Type B pancreatic cell (in vitro differentiated cells): ENCODE results near the gene CCDC57. TPM values are rescaled to one million over a fixed set of nuclear protein-coding genes. Genes with fewer than 3 reads are reported as not detected.

Experiments
- DNase-seq: peaks from one replicate; pipeline ENCODE4 v3.0.0; 2021; ENCODE audit warnings: mixed read lengths; ENCODE audit not compliant: unreplicated experiment; ENCODE audit errors: extremely low spot score
- H3K27ac Mint-ChIP-seq: 2 replicates; pipeline ENCODE4 v1.8.0; 2021; ENCODE audit warnings: mild to moderate bottlenecking, mixed read lengths
- H3K27me3 Mint-ChIP-seq: 2 replicates; pipeline ENCODE4 v1.8.0; 2021; ENCODE audit warnings: mixed read lengths
- H3K36me3 Mint-ChIP-seq: 2 replicates; pipeline ENCODE4 v1.8.0; 2021; ENCODE audit warnings: mixed read lengths
- H3K4me1 Mint-ChIP-seq: one replicate; pipeline ENCODE4 v1.8.0; 2021; ENCODE audit warnings: mixed read lengths; ENCODE audit not compliant: unreplicated experiment
- H3K4me3 Mint-ChIP-seq: 2 replicates; pipeline ENCODE4 v1.8.0; 2021; ENCODE audit warnings: mild to moderate bottlenecking, mixed read lengths
- H3K9me3 Mint-ChIP-seq: 2 replicates; pipeline ENCODE4 v1.8.0; 2021; ENCODE audit warnings: mixed read lengths
- total RNA-seq: library from RNA; stranded (reverse); gene quantifications from 2 replicates; pipeline ENCODE4 v1.2.1, GENCODE V29; 2021; ENCODE audit warnings: low replicate concordance
- TF ChIP-seq, protein P1 (sequence below): fragments of 200-600 bp; sonication (generic); conservative IDR thresholded peaks from 2 replicates; pipeline ENCODE4 v1.5.0; 2021; ENCODE audit warnings: antibody characterized with exemption, mild to moderate bottlenecking

Gene CCDC57
- total RNA-seq, 1 donor from 2014 or later: 58.7 TPM

DNA sequence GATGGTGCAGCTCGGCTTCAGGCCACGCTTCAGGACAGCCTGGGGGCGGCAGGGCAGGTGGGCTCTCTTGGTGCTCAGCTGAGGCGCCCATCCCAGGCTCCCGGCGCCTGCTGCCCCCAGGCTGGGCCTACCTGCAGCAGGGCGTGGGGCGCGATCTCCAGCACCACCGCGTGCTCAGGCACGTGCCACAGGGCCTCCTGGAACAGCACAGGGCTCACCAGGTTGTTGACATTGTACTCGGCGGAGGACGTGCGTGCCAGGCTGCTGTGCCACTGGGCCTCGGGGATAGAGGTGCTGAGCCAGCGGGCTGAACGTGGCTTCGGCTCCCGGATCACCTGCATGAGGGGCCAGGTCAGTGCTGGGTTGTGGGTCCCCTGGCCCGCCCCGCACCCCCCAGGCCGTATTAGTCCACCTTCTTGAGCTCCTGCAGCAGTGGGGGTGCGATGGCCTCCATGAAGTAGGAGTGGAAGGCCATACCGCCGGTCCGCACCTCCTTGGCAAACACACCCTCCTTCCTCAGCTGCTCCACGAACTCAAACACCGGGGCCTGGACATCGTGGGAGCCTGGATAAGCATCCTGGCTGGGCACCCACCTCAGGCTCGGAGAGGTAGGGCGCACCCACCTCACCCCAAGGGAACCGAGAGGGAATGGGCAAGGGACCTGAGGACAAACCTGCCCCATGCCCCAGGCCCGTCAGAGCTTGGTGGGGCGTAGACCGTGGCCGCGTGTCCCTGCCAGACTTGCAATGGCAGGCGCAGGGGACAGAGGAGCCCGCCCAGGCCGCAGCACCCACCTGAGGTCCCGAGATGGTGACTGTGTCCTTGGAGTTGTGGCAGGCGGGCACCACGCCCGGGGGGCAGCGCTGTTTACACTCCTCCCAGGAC lies 123.6 kb downstream of the CCDC57 start:
- H3K27me3 Mint-ChIP-seq: no peaks in the 10 kb centered on the region
- TF ChIP-seq, protein P1, sequence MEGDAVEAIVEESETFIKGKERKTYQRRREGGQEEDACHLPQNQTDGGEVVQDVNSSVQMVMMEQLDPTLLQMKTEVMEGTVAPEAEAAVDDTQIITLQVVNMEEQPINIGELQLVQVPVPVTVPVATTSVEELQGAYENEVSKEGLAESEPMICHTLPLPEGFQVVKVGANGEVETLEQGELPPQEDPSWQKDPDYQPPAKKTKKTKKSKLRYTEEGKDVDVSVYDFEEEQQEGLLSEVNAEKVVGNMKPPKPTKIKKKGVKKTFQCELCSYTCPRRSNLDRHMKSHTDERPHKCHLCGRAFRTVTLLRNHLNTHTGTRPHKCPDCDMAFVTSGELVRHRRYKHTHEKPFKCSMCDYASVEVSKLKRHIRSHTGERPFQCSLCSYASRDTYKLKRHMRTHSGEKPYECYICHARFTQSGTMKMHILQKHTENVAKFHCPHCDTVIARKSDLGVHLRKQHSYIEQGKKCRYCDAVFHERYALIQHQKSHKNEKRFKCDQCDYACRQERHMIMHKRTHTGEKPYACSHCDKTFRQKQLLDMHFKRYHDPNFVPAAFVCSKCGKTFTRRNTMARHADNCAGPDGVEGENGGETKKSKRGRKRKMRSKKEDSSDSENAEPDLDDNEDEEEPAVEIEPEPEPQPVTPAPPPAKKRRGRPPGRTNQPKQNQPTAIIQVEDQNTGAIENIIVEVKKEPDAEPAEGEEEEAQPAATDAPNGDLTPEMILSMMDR: no peak
- no peaks in the 10 kb centered on the region for H3K9me3 Mint-ChIP-seq
- H3K27ac Mint-ChIP-seq: no peak overlapping the region
- H3K4me3 Mint-ChIP-seq: no peak overlapping the region
- H3K36me3 Mint-ChIP-seq: no peaks in the 10 kb centered on the region
- DNase-seq: no peak
- H3K4me1 Mint-ChIP-seq: no peaks in the 10 kb centered on the region

GRCh38 chr17:82087961-82088837 lies 124.4 kb downstream of the CCDC57 start:
- H3K36me3 Mint-ChIP-seq: no peaks in the 10 kb centered on the region
- H3K27ac Mint-ChIP-seq: no peak overlapping the region
- H3K27me3 Mint-ChIP-seq: no peaks in the 10 kb centered on the region
- H3K4me3 Mint-ChIP-seq: no peak overlapping the region
- H3K9me3 Mint-ChIP-seq: no peaks in the 10 kb centered on the region
- TF ChIP-seq, protein P1: no peak
- DNase-seq: no peak
- H3K4me1 Mint-ChIP-seq: no peaks in the 10 kb centered on the region

DNA sequence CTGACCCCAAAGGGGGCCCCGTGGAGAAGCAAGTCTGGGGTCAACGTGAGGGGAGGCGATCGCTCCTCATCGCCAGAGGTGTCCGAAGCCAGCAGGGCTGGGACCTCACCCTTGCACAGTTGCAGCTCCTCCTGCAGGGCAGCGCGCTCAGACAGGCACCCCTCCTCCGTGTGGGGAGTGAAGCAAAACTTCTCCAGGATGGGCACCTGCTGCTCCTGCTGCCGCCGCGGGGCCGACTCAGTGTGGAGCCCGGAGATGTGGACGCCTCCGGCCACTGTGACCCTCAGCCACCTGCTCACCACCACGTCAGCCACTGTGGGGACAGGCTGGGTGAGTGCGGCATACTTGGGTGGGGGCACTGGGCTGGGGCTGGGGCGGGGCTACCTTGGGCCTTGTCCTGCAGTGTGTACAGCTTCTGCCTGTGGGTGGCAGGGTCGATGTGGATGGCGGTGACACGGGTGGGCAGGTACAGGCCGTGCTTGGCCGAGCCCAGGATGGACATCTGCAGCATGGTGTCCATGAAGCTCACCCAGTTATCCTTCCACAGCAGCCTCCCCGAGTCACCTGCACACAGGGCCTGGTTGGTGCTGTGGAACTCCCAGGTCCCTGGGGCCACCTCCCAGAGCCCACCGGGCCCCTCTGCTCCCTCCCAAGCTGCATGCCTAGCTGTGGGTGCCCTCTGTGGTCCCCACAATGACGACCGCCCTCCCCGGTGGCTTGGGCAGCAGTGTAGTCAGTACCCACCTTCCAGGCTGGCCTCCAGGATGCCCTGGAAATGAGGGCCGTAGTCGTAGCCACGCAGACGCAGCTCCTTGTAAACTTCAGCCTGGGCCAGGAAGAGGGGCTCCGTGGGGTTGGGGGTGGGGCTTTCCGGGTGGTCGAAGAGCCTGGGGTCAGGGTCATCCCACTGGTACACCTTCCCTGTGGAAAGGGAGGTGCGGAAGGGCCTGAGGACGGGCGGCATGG lies 125.4 kb downstream of the CCDC57 start:
- no peak overlapping the region for H3K4me3 Mint-ChIP-seq
- no peaks in the 10 kb centered on the region for H3K27me3 Mint-ChIP-seq
- H3K27ac Mint-ChIP-seq: no peak overlapping the region
- H3K9me3 Mint-ChIP-seq: no peaks in the 10 kb centered on the region
- H3K4me1 Mint-ChIP-seq: no peaks in the 10 kb centered on the region
- H3K36me3 Mint-ChIP-seq: no peaks in the 10 kb centered on the region
- DNase-seq: no peak
- TF ChIP-seq, protein P1: no peak

DNA sequence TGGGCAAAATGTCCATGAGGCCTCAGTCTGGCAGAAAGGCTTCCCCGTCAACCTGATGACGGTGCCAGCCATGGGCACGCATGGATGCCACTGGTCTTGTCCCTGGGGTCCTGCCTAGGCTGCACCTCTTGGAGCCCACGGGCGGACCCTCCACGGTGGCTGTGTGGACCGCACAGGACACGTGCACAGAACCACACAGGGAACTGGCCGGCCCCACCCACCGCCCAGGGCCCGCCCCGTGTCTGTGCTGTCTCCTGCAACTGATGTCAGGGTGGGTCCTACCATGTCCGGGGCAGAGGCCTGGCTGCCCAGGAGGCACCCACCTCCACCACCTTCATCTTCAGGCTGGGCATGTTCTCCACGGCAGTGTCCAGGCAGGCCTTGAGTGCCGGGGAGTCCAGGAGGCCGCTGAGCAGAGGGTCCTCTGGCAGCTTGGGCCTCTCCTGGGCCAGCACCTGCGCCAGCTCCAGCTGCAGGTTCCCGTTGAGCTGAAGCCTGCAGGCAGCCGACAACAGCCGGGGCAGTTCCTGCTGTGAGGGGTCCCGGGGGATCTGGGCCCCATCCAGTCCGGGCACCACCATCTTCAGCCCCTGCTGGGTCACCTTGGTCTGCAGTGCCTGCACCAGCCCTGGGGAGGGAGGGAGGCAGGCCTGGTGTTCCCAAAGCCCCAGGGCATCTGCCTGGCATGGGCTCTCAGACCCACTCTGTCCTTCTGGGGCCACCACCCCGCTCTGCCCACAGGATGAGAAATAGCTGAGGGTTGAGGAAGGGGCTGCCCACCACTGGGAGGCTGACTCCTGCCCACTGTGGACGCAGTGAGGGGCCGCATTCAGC lies 126.5 kb downstream of the CCDC57 start:
- Mint-ChIP-seq H3K27ac (no peak overlapping the region), H3K4me1 (no peaks in the 10 kb centered on the region), H3K9me3 (no peaks in the 10 kb centered on the region), H3K4me3 (no peak overlapping the region), H3K36me3 (no peaks in the 10 kb centered on the region), H3K27me3 (no peaks in the 10 kb centered on the region)
- DNase-seq: no peak
- TF ChIP-seq, protein P1: no peak
